CD4-positive, alpha-beta T cell treated with Interferon gamma for 1 hour (primary cell): Measurements from ENCODE around the gene TRERF1.

Experiments used
- DNase-seq: peaks from one replicate; pipeline ENCODE4 v3.0.0-alpha.2; 2020

The TRERF1 gene

GRCh38 chr6:42297661-42298060 is 154.1 kb downstream of the TRERF1 start:
- no peak for DNase-seq

GRCh38 chr6:42296614-42297013 is 155.1 kb downstream of the TRERF1 start:
- DNase-seq, result no peak

GRCh38 chr6:42295677-42296076 is 156.0 kb downstream of the TRERF1 start:
- DNase-seq, result no peak

- DNase-seq, result no peak
Measured at GRCh38 chr6:42295181-42295580, 156.5 kb downstream of the TRERF1 start.

- DNase-seq, result no peak
Measured at GRCh38 chr6:42294759-42295158, 157.0 kb downstream of the TRERF1 start.

GRCh38 chr6:42293386-42293977 is 158.2 kb downstream of the TRERF1 start:
- DNase-seq, result no peak

GRCh38 chr6:42292004-42292740 is 159.6 kb downstream of the TRERF1 start:
- DNase-seq, result no peak

GRCh38 chr6:42287756-42288155 is 164.0 kb downstream of the TRERF1 start:
- no peak for DNase-seq

- DNase-seq, result peak; percentile 55
Measured at GRCh38 chr6:42281570-42281969, 170.2 kb downstream of the TRERF1 start.

GRCh38 chr6:42280966-42281533 is 170.7 kb downstream of the TRERF1 start:
- no peak for DNase-seq

- no peak for DNase-seq
Measured at GRCh38 chr6:42279966-42280629, 171.6 kb downstream of the TRERF1 start.

GRCh38 chr6:42279144-42279781 is 172.5 kb downstream of the TRERF1 start:
- DNase-seq, result peak; percentile 38

GRCh38 chr6:42278131-42278853 is 173.4 kb downstream of the TRERF1 start:
- peak; percentile 20 for DNase-seq

GRCh38 chr6:42276034-42276890 is 175.5 kb downstream of the TRERF1 start:
- DNase-seq, result no peak

GRCh38 chr6:42275376-42276033 is 176.2 kb downstream of the TRERF1 start:
- DNase-seq, result no peak

GRCh38 chr6:42274898-42275297 is 176.8 kb downstream of the TRERF1 start:
- no peak for DNase-seq

- DNase-seq, result no peak
Measured at GRCh38 chr6:42271834-42272805, 179.6 kb downstream of the TRERF1 start.

GRCh38 chr6:42269974-42270510 is 181.7 kb downstream of the TRERF1 start:
- DNase-seq, result no peak

- DNase-seq, result peak; percentile 43
Measured at GRCh38 chr6:42269553-42269952, 182.2 kb downstream of the TRERF1 start.

- DNase-seq, result no peak
Measured at GRCh38 chr6:42268835-42269204, 182.9 kb downstream of the TRERF1 start.
